BLaER1 treated with 17β-estradiol and CSF1 and Interleukin-3, amounts not matched to agents 10 nM and 100 nM (cell line): ENCODE measurements around the gene GC.
"Not testable (repeated sequence)": the region's sequence is repeated elsewhere in the genome, so short reads cannot be mapped to it uniquely, and the experiment has no call there.

Experiments
- H3K27ac ChIP-seq, 11 experiments: shearing (Covaris generic); formaldehyde crosslinking; 2 replicates each; pipeline ENCODE4 v1.8.1; 2022
- H3K27me3 ChIP-seq, 11 experiments: shearing (Covaris generic); formaldehyde crosslinking; 2 replicates each; pipeline ENCODE4 v1.8.1; 2022
- H3K36me3 ChIP-seq, 11 experiments: shearing (Covaris generic); formaldehyde crosslinking; 2 replicates each; pipeline ENCODE4 v1.8.1; 2022
- H3K4me1 ChIP-seq, 10 experiments: shearing (Covaris generic); formaldehyde crosslinking; 2 replicates each; pipeline ENCODE4 v1.8.1; 2022
- H3K4me2 ChIP-seq, 11 experiments: shearing (Covaris generic); formaldehyde crosslinking; 2 replicates each; pipeline ENCODE4 v1.8.1; 2022
- H3K4me3 ChIP-seq, 10 experiments: shearing (Covaris generic); formaldehyde crosslinking; 2 replicates each; pipeline ENCODE4 v1.8.1; 2022
- H3K9ac ChIP-seq, 11 experiments: shearing (Covaris generic); formaldehyde crosslinking; 2 replicates each; pipeline ENCODE4 v1.8.1; 2022
- H3K9me3 ChIP-seq, 11 experiments: shearing (Covaris generic); formaldehyde crosslinking; replicated peaks in 1 of 11; 2 replicates each; pipeline ENCODE4 v1.8.1; 2022
- H4K20me1 ChIP-seq, 11 experiments: shearing (Covaris generic); formaldehyde crosslinking; 2 replicates each; pipeline ENCODE4 v1.8.1; 2022
- Cebpa-rat ChIP-seq, 11 experiments: shearing (Covaris generic); IDR thresholded peaks; 2 replicates each; pipeline ENCODE4 v1.8.1; 2022

GC gene, protein sequence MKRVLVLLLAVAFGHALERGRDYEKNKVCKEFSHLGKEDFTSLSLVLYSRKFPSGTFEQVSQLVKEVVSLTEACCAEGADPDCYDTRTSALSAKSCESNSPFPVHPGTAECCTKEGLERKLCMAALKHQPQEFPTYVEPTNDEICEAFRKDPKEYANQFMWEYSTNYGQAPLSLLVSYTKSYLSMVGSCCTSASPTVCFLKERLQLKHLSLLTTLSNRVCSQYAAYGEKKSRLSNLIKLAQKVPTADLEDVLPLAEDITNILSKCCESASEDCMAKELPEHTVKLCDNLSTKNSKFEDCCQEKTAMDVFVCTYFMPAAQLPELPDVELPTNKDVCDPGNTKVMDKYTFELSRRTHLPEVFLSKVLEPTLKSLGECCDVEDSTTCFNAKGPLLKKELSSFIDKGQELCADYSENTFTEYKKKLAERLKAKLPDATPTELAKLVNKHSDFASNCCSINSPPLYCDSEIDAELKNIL

DNA sequence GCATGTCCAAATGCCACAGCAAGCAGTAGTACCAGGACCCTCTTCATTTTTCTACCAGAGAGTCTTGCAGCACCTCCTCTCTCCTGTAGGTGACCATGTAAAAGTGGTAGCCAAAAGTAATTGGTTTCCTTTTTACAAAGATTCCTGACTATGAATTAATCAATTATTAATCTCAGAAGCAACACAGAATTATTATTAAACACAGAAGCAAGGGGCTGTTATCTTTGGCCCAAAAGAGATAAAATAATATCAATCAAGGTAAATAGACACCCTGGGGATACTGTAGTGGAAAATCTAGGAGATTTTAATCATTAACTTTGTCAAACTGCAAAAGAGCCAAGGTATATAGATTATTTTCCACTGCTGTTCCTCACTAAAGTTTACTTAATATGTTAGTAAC lies at the start of gene GC:
Gene GC (minus strand): TSS at position 108 of the 400 bp plus-strand sequence. CDS start 61 bp downstream, at position 47.
- H3K9ac ChIP-seq = no peak within 1 kb of the TSS
- no peaks in the 10 kb centered on the region for H3K27me3 ChIP-seq
- no peak within 1 kb of the TSS for H3K4me3 ChIP-seq
- no peak within 1 kb of the TSS for H3K27ac ChIP-seq
- no peaks in the 10 kb centered on the region for H3K36me3 ChIP-seq
- no peak for TF ChIP-seq Cebpa-rat (IDR thresholded peaks at IDR 0.05)
- H3K4me2 ChIP-seq = no peak within 1 kb of the TSS
- H3K9me3 ChIP-seq = no peaks in the 10 kb centered on the region
- H4K20me1 ChIP-seq = no peaks in the 10 kb centered on the region
- H3K4me1 ChIP-seq = no peaks in the 10 kb centered on the region; a peak in 1 of 20 replicates

DNA sequence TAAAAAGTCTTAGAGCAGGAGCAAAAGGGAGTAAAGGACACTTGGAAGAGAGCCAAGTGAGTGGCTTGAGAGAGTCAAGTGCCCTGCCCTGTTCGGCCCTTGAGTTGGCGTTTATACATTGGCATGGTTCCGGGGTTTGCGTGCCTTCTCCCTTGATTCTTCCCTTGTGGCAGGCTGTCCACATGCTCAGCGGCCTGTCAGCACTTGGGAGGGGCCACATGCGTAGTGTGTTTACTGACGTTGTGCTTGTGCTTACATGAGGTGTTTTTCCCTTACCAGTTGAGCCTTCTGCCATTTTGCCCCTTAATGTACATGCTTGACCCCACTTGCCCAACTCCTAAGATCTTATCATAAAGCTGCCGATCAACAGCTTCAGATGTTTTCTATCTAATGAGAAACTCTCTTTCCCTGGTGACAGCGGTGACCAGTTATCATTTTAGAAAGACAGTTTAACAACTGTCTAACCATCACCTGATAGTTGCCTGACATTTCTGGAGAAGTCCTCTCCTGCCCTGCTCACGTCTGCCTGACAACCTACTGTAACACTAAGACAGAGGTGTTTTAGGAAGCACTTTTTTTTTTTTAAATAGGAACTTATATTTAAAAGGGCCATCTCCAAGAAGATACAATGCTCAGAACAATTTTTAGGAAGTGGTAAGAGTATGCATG lies 49.5 kb upstream of the GC start:
- H3K4me2 ChIP-seq = no peak overlapping the region
- no peaks in the 10 kb centered on the region for H3K4me1 ChIP-seq
- H3K9me3 ChIP-seq = peaks cover 0 to 6% (median 0%) of the 10 kb centered on the region in 11 experiments; a peak in 3 of 22 replicates
- H3K4me3 ChIP-seq = no peak overlapping the region
- no peak for TF ChIP-seq Cebpa-rat (IDR thresholded peaks at IDR 0.05)
- H3K27ac ChIP-seq = no peak overlapping the region
- H3K9ac ChIP-seq = no peak overlapping the region
- no peaks in the 10 kb centered on the region for H4K20me1 ChIP-seq
- H3K36me3 ChIP-seq = no peaks in the 10 kb centered on the region
- H3K27me3 ChIP-seq = no peaks in the 10 kb centered on the region

GRCh38 chr4:71832049-71832448 lies 48.2 kb upstream of the GC start:
- no peak overlapping the region for H3K4me2 ChIP-seq
- no peak overlapping the region for H3K27ac ChIP-seq
- TF ChIP-seq Cebpa-rat (IDR thresholded peaks at IDR 0.05) = no peak
- H4K20me1 ChIP-seq = no peaks in the 10 kb centered on the region
- no peaks in the 10 kb centered on the region for H3K36me3 ChIP-seq
- H3K4me1 ChIP-seq = no peaks in the 10 kb centered on the region
- no peaks in the 10 kb centered on the region for H3K9me3 ChIP-seq
- no peak overlapping the region for H3K9ac ChIP-seq
- H3K27me3 ChIP-seq = no peaks in the 10 kb centered on the region
- H3K4me3 ChIP-seq = no peak overlapping the region

- Histone ChIP-seq H3K36me3 (no peaks in the 10 kb centered on the region), H3K4me2 (no peak overlapping the region), H3K27ac (no peak overlapping the region), H3K4me3 (no peak overlapping the region), H4K20me1 (no peaks in the 10 kb centered on the region), H3K4me1 (no peaks in the 10 kb centered on the region), H3K9me3 (no peaks in the 10 kb centered on the region), H3K9ac (no peak overlapping the region), H3K27me3 (no peaks in the 10 kb centered on the region)
- TF ChIP-seq Cebpa-rat (IDR thresholded peaks at IDR 0.05) = no peak
Observed at GRCh38 chr4:71830497-71831190, 46.8 kb upstream of the GC start.

DNA sequence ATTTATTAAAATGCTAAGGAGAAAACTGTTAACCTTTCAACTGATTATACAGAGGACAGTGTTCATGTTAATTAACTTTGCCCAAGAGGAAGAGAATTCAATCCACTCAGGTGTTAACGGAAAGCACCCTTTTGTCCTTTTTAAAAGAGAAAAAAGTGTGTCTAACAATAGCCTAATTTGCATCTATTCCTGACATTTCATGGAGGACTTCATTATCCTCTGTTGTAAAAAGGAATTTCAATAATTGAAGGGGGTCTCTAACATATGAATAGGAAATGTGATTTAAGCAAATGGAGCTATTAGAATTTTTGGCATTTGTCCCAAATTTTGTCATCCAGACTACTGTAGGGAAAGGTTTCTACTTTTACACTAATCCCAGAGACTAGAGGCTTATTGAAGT lies 44.6 kb upstream of the GC start:
- no peak overlapping the region for H3K4me2 ChIP-seq
- H3K4me3 ChIP-seq = no peak overlapping the region
- H3K9me3 ChIP-seq = no peaks in the 10 kb centered on the region
- no peak for TF ChIP-seq Cebpa-rat (IDR thresholded peaks at IDR 0.05)
- H3K27me3 ChIP-seq = no peaks in the 10 kb centered on the region
- H3K27ac ChIP-seq = no peak overlapping the region
- H3K9ac ChIP-seq = no peak overlapping the region
- H4K20me1 ChIP-seq = no peaks in the 10 kb centered on the region
- H3K4me1 ChIP-seq = no peaks in the 10 kb centered on the region
- no peaks in the 10 kb centered on the region for H3K36me3 ChIP-seq

- Histone ChIP-seq H3K27ac (no peak overlapping the region), H3K9ac (no peak overlapping the region), H3K4me3 (no peak overlapping the region), H3K36me3 (no peaks in the 10 kb centered on the region), H4K20me1 (no peaks in the 10 kb centered on the region), H3K9me3 (no peaks in the 10 kb centered on the region), H3K4me2 (no peak overlapping the region), H3K4me1 (no peaks in the 10 kb centered on the region), H3K27me3 (no peaks in the 10 kb centered on the region)
- TF ChIP-seq Cebpa-rat (IDR thresholded peaks at IDR 0.05) = no peak
Observed at GRCh38 chr4:71827826-71828225, 43.9 kb upstream of the GC start.

DNA sequence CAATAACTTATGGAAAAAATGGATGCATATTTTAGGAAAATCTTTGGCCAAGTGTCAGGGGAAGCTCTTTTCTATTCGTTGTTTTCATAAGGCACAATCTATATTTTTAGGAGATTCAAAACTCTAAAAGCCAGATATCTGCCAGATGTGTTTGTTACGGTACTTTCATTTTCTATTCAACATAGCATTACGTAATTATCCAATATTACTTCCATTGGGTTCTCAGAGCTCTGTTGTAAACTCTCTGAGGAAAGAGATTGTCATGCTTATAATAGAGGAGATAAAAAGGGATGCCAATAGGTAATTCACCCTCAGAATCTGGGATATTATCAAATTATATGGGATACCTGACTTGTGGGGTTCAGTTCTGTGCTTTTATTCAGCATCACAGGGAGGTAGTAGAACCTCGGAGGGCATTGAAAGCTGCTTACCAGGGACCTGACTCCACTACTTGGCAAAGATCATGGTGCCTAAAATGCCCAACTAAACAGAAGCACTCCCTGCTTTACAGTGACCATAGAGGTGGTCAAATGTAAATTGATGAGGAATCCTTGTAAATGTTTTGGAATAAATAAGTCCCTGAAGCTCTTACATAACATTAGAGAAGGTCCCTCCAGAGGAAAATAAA lies 32.9 kb upstream of the GC start:
- Histone ChIP-seq H3K27me3 (no peaks in the 10 kb centered on the region), H3K4me1 (no peaks in the 10 kb centered on the region), H3K36me3 (no peaks in the 10 kb centered on the region), H3K4me3 (no peak overlapping the region), H3K4me2 (no peak overlapping the region), H3K9me3 (no peaks in the 10 kb centered on the region), H3K27ac (no peak overlapping the region), H3K9ac (no peak overlapping the region), H4K20me1 (no peaks in the 10 kb centered on the region)
- no peak for TF ChIP-seq Cebpa-rat (IDR thresholded peaks at IDR 0.05)

DNA sequence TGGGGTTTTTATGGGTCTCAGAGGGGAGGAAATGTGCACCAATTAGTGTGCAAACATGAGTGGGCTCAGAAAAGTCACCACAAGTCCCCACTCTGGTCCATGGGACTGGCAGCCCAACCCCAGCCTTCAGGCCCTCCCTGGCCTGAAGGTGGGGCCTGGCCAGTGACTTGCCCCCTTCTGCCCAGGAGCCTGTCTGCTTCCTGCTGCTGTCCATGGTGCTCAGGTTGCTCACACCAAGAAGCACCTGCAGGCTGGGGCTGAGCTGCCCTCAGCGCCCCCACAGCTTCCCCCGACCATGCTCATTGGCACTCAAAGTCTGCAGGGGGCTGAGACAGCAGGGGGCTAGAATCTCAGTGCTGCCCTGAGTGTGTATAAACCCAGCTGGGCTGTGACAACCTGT lies 30.6 kb upstream of the GC start:
- H3K4me2 ChIP-seq = no peak overlapping the region
- H3K4me1 ChIP-seq = no peaks in the 10 kb centered on the region
- H3K27ac ChIP-seq = no peak overlapping the region
- TF ChIP-seq Cebpa-rat (IDR thresholded peaks at IDR 0.05) = no peak
- H3K36me3 ChIP-seq = no peaks in the 10 kb centered on the region
- no peaks in the 10 kb centered on the region for H3K9me3 ChIP-seq
- no peak overlapping the region for H3K4me3 ChIP-seq
- no peaks in the 10 kb centered on the region for H3K27me3 ChIP-seq
- H3K9ac ChIP-seq = no peak overlapping the region
- H4K20me1 ChIP-seq = no peaks in the 10 kb centered on the region

DNA sequence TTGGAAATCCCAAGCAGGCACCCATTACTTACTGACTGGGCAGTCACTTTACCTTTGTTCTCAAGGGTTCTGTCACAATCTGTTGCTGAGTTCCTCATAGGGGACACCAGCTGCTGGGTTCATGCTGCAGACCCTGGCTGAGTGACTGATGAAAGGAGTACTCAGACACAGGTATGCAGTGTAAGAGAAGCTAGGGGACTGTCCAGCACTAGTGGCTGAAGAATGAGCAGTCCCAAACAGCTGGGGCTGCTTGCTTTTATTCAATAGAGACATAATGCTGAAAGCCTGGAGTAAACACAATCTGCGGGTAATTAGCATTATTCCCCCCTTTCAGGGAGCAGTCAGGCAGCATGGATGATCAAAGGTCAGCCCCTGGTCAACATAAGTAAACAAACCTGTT lies 25.9 kb upstream of the GC start:
- H3K36me3 ChIP-seq, H3K4me3 ChIP-seq, H3K27me3 ChIP-seq, H3K27ac ChIP-seq, H3K9ac ChIP-seq, H4K20me1 ChIP-seq, H3K4me1 ChIP-seq, H3K9me3 ChIP-seq, H3K4me2 ChIP-seq: not testable (repeated sequence)
